Common myeloid progenitor, CD34-positive (primary cell): ENCODE results near the gene KCNJ4.
"Not testable (repeated sequence)": the region's sequence is repeated elsewhere in the genome, so short reads cannot be mapped to it uniquely, and the experiment has no call there.

Experiments used
- CTCF ChIA-PET: fragments of 350-600 bp; sonication (Branson Sonifier 250); formaldehyde crosslinking; loops from one replicate; lab custom pipeline; 2021; ENCODE audit warnings: antibody characterized with exemption; lab: Charles Lee
- POLR2A ChIA-PET: fragments of 350-600 bp; sonication (Branson Sonifier 250); formaldehyde crosslinking; loops from one replicate; lab custom pipeline; 2021; ENCODE audit warnings: antibody characterized with exemption; lab: Charles Lee
- DNase-seq, 3 donors: peaks; one replicate each; pipeline versions ENCODE4 v3.0.0 to v3.0.0-alpha.2; 2013
- H3K27ac ChIP-seq, 2 experiments: 1 replicate in 1 of 2; 2 replicates in 1 of 2; pipeline ENCODE4 v1.7.0; 2013; ENCODE audit warnings: inconsistent platforms in 2 of 2, low read length in 2 of 2, mild to moderate bottlenecking in 2 of 2, low read depth in 1 of 2, moderate library complexity in 1 of 2; ENCODE audit not compliant: severe bottlenecking in 2 of 2, insufficient read depth in 1 of 2, poor library complexity in 1 of 2
- H3K27me3 ChIP-seq, 5 experiments: replicated peaks in 2 of 5; 1 replicate in 3 of 5; 2 replicates in 2 of 5; pipeline versions ENCODE4 v1.6.1 to v1.7.0; 2013; ENCODE audit warnings: low read length in 4 of 5, mild to moderate bottlenecking in 2 of 5, moderate library complexity in 2 of 5, inconsistent platforms in 1 of 5; ENCODE audit not compliant: insufficient read depth in 5 of 5, control insufficient read depth in 4 of 5
- H3K36me3 ChIP-seq, 4 experiments: 1 replicate in 2 of 4; 2 replicates in 2 of 4; pipeline versions ENCODE4 v1.6.1 to v1.7.0; 2013; ENCODE audit warnings: low read length in 3 of 4, control low read depth in 1 of 4, mild to moderate bottlenecking in 1 of 4; ENCODE audit not compliant: control insufficient read depth in 4 of 4, insufficient read depth in 4 of 4
- H3K4me1 ChIP-seq, 4 experiments: 1 replicate in 3 of 4; 2 replicates in 1 of 4; pipeline versions ENCODE4 v1.6.1 to v1.7.1; 2013; ENCODE audit warnings: low read length in 3 of 4, mild to moderate bottlenecking in 3 of 4, control low read depth in 1 of 4, inconsistent platforms in 1 of 4, moderate library complexity in 1 of 4; ENCODE audit not compliant: control insufficient read depth in 4 of 4, insufficient read depth in 4 of 4; ENCODE audit errors: control extremely low read depth in 1 of 4
- H3K4me3 ChIP-seq, 7 experiments: 1 replicate in 4 of 7; 2 replicates in 3 of 7; pipeline versions ENCODE4 v1.5.1 to v1.7.0; 2013; ENCODE audit warnings: mild to moderate bottlenecking in 7 of 7, low read length in 6 of 7, moderate library complexity in 6 of 7, inconsistent platforms in 2 of 7, low read depth in 2 of 7, control low read depth in 1 of 7; ENCODE audit not compliant: insufficient read depth in 4 of 7, control insufficient read depth in 1 of 7; ENCODE audit errors: extremely low read depth in 1 of 7
- H3K9me3 ChIP-seq, 5 experiments: 1 replicate in 4 of 5; 2 replicates in 1 of 5; pipeline versions ENCODE4 v1.6.1 to v1.7.1; 2013; ENCODE audit warnings: low read length in 4 of 5, mild to moderate bottlenecking in 2 of 5, inconsistent platforms in 1 of 5, low read depth in 1 of 5, moderate library complexity in 1 of 5; ENCODE audit not compliant: control insufficient read depth in 4 of 5, insufficient read depth in 2 of 5; ENCODE audit errors: control extremely low read depth in 1 of 5
- WGBS: methylation state at CpG from one replicate; pipeline ENCODE4 v1.1.5; 2013; ENCODE audit not compliant: insufficient coverage; 5-methylcytosine and 5-hydroxymethylcytosine counted together

The KCNJ4 gene

DNA sequence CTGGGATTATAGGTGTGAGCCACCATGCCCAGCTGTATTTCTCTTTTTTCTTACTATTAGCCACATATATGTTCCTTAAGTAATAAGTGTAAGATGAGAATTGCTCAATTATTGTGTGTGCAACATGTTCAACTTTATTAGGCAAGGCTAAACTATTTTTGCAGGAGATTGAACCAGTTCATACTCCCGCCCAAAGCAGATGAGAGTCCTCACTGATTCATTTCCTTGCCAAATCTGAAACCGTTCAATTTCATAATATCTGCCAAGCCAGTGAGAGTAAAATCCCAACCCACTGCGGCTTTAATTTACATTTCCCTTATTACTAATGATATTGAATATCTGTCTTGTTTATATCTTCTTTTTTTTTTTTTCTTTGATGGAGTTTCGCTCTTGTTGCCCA lies 48.4 kb downstream of the KCNJ4 start:
- CTCF ChIA-PET: no interaction called here
- H3K27me3 ChIP-seq: no peaks in the 10 kb centered on the region
- 83% methylated on average over 1 of the region's 4 CpGs for WGBS

DNA sequence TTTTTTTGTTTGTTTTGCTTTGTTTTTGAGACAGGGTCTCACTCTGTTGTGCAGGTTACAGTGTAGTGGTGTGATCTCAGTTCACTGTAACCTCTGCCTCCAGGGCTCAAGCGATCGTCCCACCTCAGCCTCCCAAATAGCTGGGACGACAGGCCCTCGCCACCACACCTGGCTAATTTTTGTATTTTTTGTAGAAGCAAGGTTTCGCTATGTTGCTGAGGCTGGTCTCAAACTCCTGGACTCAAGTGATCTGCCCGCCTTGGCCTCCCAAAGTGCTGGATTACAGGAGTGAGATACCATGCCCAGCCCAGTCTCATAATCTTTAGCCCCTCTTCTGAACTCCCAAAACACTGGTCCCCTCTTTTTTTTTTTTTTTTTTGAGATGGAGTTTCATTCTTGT lies 50.6 kb downstream of the KCNJ4 start:
- POLR2A ChIA-PET: no interaction called here
- Histone ChIP-seq H3K4me1 (peaks cover 0 to 3% (median 2%) of the 10 kb centered on the region in 4 experiments), H3K36me3 (no peaks in the 10 kb centered on the region), H3K27me3 (no peaks in the 10 kb centered on the region), H3K9me3 (no peaks in the 10 kb centered on the region), H3K4me3 (no peak overlapping the region), H3K27ac (no peak overlapping the region)
- 93% methylated on average over 5 of the region's 6 CpGs for WGBS
- CTCF ChIA-PET: no interaction called here
- DNase-seq: no peak

More for the DNA sequence above, 48.4 kb downstream of the KCNJ4 start:
- DNase-seq: no peak
- POLR2A ChIA-PET: no interaction called here
- no peaks in the 10 kb centered on the region for H3K9me3 ChIP-seq
- no peaks in the 10 kb centered on the region for H3K36me3 ChIP-seq
- no peak overlapping the region for H3K4me3 ChIP-seq
- no peaks in the 10 kb centered on the region for H3K4me1 ChIP-seq
- no peak overlapping the region for H3K27ac ChIP-seq

DNA sequence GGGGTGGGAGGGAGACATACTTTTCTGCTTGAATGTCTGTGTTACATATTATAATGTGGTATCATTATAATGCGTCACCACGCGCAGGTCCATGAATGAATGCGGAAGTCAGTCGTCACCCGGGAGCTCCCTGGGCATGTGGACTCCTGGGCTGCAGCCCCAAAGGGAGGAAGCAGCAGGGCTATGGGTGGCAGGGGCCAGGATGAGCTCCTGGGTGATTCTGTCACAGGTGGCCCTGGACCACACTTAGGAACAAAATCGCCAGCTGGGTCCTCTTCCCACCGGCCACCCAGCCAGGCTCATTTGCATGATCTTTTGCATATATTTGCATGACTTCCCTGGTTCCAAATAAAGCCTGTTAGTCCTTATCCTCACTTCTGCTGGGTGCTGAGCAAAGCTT lies 51.2 kb downstream of the KCNJ4 start:
- H3K36me3 ChIP-seq: no peaks in the 10 kb centered on the region
- H3K4me3 ChIP-seq: no peak overlapping the region
- H3K27me3 ChIP-seq: no peaks in the 10 kb centered on the region
- ChIA-PET POLR2A (no interaction called here), CTCF (no interaction called here)
- 87% methylated on average over 8 of the region's 8 CpGs for WGBS
- peaks cover 0 to 5% (median 4%) of the 10 kb centered on the region in 4 experiments for H3K4me1 ChIP-seq
- H3K9me3 ChIP-seq: no peaks in the 10 kb centered on the region
- no peak for DNase-seq
- H3K27ac ChIP-seq: no peak overlapping the region

DNA sequence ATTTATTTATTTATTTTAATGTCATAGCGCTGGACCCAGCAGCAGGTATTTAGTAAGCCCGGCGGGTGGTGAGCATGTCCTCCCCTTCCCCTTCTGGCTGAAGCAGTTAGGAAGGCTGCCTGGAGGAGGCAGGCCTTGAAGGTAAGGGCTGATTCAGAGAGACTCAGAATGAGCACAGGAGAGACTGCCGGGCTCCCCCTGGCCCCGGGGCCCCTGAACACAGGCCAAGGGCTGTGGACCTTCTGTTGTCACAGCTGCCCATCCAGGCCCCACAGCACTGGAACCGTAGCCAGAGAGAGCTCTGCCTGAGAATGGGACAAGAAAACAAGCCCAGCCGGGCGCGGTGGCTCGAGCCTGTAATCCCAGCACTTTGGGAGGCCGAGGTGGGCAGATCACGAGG lies 52.8 kb downstream of the KCNJ4 start:
- CTCF ChIA-PET: interaction anchor here (0.6 to 1.1 kb wide), 2 partner anchors 10 to 13 kb away, joined by 3 read pairs; no protein-coding TSS in a partner anchor
- DNase-seq: no peak
- POLR2A ChIA-PET: no interaction called here
- H3K4me1 ChIP-seq: peaks cover 0 to 5% (median 4%) of the 10 kb centered on the region in 4 experiments
- H3K9me3 ChIP-seq: no peaks in the 10 kb centered on the region
- no peak overlapping the region for H3K4me3 ChIP-seq
- no peaks in the 10 kb centered on the region for H3K36me3 ChIP-seq
- no peaks in the 10 kb centered on the region for H3K27me3 ChIP-seq
- no peak overlapping the region for H3K27ac ChIP-seq
- 97% methylated on average over 6 of the region's 12 CpGs for WGBS

DNA sequence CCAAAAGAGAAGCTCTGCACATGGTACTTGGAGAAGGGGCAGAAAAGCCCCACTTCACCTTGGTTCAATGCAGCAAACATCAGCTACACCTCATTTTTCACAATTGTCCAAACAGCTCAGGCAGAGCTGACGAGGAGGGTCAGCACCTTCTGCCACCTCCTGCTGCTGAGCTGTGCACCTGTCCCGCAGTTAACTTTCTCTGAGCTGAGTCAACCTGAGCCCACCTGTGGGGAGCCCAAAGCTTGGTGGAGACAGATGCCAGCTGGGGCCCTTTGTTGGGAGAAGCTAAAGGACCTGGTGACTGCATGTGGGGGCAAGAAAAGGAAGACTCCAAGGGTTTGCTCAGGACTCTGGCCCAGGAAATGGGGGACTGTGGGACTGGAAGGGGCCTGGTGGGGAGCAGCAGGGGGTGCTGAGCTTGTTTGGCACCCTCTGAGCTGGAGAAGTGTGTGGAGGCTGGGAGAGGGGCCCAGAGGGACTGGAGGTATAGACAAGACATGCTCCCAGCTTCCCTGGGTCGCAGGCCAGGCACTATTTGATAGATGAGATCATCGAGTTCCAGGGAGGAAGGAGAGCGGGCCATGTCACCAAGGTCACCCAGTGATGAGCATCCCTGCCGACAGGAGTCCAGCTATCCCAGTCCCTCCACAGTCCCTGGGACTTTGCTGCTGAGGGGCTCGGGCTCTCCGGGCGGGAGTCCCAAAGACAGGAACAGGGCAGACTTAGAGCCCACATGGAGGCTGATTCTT lies 53.5 kb downstream of the KCNJ4 start:
- Histone ChIP-seq H3K27me3 (no peaks in the 10 kb centered on the region), H3K4me1 (peaks cover 3 to 10% (median 7%) of the 10 kb centered on the region in 4 experiments), H3K9me3 (no peaks in the 10 kb centered on the region), H3K4me3 (no peak overlapping the region), H3K27ac (no peak overlapping the region), H3K36me3 (no peaks in the 10 kb centered on the region)
- POLR2A ChIA-PET: interaction anchor here (0.6 kb wide), 1 partner anchor 90 kb away, joined by 4 read pairs; no protein-coding TSS in a partner anchor
- no peak for DNase-seq
- 92% methylated on average over 4 of the region's 9 CpGs for WGBS
- CTCF ChIA-PET: interaction anchor here (0.6 to 1.1 kb wide), 4 partner anchors 11 to 58 kb away, joined by 3 read pairs; no protein-coding TSS in a partner anchor

DNA sequence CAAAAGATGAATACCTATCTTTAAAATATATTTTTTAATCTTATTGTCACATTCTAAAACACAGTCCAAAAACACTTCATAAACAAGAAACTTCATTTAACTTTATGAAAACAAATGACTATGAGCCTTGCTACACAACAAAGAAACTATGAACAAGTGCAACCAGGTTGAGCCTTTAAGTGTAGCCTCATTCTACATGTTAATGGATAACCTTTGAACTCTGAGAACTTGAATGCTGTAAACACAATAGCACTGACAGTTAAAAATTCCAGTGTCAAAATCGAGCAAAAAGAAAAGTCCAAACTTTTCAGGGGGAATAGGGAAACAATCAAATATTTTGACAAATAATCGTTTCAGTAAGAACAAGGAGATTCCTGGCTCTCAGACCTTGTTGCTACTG lies 54.7 kb downstream of the KCNJ4 start:
- H3K4me1 ChIP-seq: peaks cover 3 to 18% (median 10%) of the 10 kb centered on the region in 4 experiments
- H3K4me3 ChIP-seq, H3K36me3 ChIP-seq, DNase-seq, H3K9me3 ChIP-seq, CTCF ChIA-PET, H3K27me3 ChIP-seq, POLR2A ChIA-PET, H3K27ac ChIP-seq: not testable (repeated sequence)
- no CpG with 5 or more reads among the region's 2 CpGs for WGBS
